Astrocyte of the cerebellum (primary cell): ENCODE results near the gene ZP3.
"Not testable (repeated sequence)": the region's sequence is repeated elsewhere in the genome, so short reads cannot be mapped to it uniquely, and the experiment has no call there.

Experiments
- DNase-seq: peaks from one replicate; pipeline ENCODE4 v3.0.0-alpha.2; 2011; ENCODE audit warnings: low read depth
- H3K4me3 ChIP-seq: 2 replicates; pipeline ENCODE4 v1.5.1; 2011; ENCODE audit warnings: mild to moderate bottlenecking, low read depth, low read length, moderate library complexity
- CTCF ChIP-seq: IDR thresholded peaks from 2 replicates; pipeline ENCODE4 v1.5.1; 2012; ENCODE audit warnings: low read length, low read depth, moderate library complexity, mild to moderate bottlenecking; ENCODE audit errors: missing control alignments
- in situ Hi-C: cut with HindIII; loops from 2 replicates; pipeline ENCODE4 v1.10.0; 2017; ENCODE audit warnings: low sequenced_read_pairs

Gene ZP3

GRCh38 chr7:76423666-76424412 lies 911 bp upstream of the ZP3 start:
- no peak for TF ChIP-seq CTCF
- H3K4me3 ChIP-seq: no peak overlapping the region
- in situ Hi-C loops: no loop called here
- no peak for DNase-seq

GRCh38 chr7:76425156-76425555 lies 406 bp downstream of the ZP3 start:
- in situ Hi-C loops: no loop called here
- DNase-seq: no peak
- H3K4me3 ChIP-seq: no peak overlapping the region
- no peak for TF ChIP-seq CTCF

DNA sequence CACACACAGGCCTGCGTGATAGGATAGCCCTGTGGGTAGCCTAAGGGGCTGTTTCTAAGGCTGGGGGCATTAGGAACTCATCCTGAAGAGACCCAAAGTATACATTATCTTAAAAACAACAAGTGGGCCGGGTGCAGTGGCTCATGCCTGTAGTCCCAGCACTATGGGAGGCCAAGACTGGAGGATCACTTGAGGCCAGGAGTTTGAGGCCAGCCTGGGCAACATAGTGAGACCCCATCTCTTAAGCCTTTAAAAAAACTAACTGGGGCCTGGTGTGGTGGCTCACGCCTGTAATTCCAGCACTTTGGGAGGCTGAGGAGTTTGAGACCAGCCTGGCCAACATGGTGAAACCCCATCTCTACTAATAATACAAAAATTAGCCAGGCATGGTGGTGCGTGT lies 808 bp downstream of the ZP3 start:
- H3K4me3 ChIP-seq, in situ Hi-C loops, DNase-seq: not testable (repeated sequence)

DNA sequence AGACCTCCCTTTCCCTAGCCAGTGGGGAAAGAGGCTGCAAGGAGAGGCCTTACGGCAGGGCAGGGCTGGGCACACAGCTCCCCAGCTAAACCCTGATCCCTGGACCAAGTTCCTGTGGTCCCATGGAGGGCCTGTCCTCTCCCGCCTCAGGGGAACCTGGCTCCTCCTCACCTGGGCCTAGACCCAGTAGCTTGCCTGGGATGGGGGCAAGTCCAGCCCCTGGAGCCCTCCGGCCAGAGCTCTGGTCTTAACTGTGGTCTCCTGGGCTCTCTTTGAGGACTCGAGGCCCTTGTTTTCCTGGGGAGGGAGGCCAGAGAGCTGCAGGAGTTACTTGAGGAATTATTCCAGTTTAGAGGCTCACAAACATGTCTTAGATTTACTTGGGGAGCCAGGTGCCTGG lies 1.5 kb downstream of the ZP3 start:
- in situ Hi-C loops: no loop called here
- no peak for TF ChIP-seq CTCF
- H3K4me3 ChIP-seq: no peak overlapping the region
- DNase-seq: no peak

- TF ChIP-seq CTCF: no peak
- in situ Hi-C loops: no loop called here
- no peak for DNase-seq
- H3K4me3 ChIP-seq: no peak overlapping the region
These were observed 2.9 kb downstream of the ZP3 start for GRCh38 chr7:76427635-76428034.

- no peak overlapping the region for H3K4me3 ChIP-seq
- in situ Hi-C loops: no loop called here
- no peak for TF ChIP-seq CTCF
- DNase-seq: no peak
These were observed 3.5 kb downstream of the ZP3 start for GRCh38 chr7:76428149-76428823.
